Measurements from ENCODE around the gene MYOG. TPM values are rescaled to one million over a fixed set of nuclear protein-coding genes. Genes with fewer than 3 reads are reported as not detected.

The MYOG gene
- total RNA-seq, 1 experiment from 2014 or later = not detected

GRCh38 chr1:203088441-203088840 lies 2.6 kb upstream of the MYOG start:
- H3K4me1 Mint-ChIP-seq = peaks cover 31 to 39% of the 10 kb centered on the region in 2 experiments
- WGBS (ENCODE audit: extremely low coverage, insufficient read length, low lambda C conversion rate) = no CpG with 5 or more reads among the region's 3 CpGs

More at GRCh38 chr1:203088441-203088840, 2.6 kb upstream of the MYOG start:
- no peak overlapping the region for H2BK12ac ChIP-seq (ENCODE audit: insufficient read length, low read depth, low read length)
- H3K4ac ChIP-seq (ENCODE audit: low read depth, low read length) = no peak overlapping the region
- no peak overlapping the region for H3K56ac ChIP-seq (ENCODE audit: insufficient read length, low read depth, low read length)
- no peak overlapping the region for H3K4me2 ChIP-seq (ENCODE audit: insufficient read depth, insufficient read length, low read length)
- TF ChIP-seq, protein P1, sequence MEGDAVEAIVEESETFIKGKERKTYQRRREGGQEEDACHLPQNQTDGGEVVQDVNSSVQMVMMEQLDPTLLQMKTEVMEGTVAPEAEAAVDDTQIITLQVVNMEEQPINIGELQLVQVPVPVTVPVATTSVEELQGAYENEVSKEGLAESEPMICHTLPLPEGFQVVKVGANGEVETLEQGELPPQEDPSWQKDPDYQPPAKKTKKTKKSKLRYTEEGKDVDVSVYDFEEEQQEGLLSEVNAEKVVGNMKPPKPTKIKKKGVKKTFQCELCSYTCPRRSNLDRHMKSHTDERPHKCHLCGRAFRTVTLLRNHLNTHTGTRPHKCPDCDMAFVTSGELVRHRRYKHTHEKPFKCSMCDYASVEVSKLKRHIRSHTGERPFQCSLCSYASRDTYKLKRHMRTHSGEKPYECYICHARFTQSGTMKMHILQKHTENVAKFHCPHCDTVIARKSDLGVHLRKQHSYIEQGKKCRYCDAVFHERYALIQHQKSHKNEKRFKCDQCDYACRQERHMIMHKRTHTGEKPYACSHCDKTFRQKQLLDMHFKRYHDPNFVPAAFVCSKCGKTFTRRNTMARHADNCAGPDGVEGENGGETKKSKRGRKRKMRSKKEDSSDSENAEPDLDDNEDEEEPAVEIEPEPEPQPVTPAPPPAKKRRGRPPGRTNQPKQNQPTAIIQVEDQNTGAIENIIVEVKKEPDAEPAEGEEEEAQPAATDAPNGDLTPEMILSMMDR (conservative IDR thresholded peaks at IDR 0.05) = no peak
- no peak overlapping the region for H2AFZ ChIP-seq (ENCODE audit: low read length)
- H2AK5ac ChIP-seq (ENCODE audit: insufficient read length, low read length) = no peak overlapping the region
- H3T11ph ChIP-seq (ENCODE audit: low read length) = no peak overlapping the region
- no peaks in the 10 kb centered on the region for H3K9me3 ChIP-seq (ENCODE audit: control insufficient read depth, low read depth, low read length)
- H4K8ac ChIP-seq (replicated peaks; ENCODE audit: insufficient read length, low read depth, low read length) = no peak overlapping the region
- H3K9ac ChIP-seq (ENCODE audit: extremely low read depth, insufficient read length, low read length) = no peak overlapping the region
- no peak overlapping the region for H3K18ac ChIP-seq (ENCODE audit: insufficient read length, low read depth, low read length)
- H2BK20ac ChIP-seq (ENCODE audit: low read depth, low read length, poor library complexity, severe bottlenecking) = no peak overlapping the region
- H3K4me1 ChIP-seq (ENCODE audit: insufficient read depth, low read length) = no peaks in the 10 kb centered on the region
- peak; percentile 14 for DNase-seq
- peaks cover 3% of the 10 kb centered on the region for H4K20me1 ChIP-seq (ENCODE audit: control insufficient read depth, insufficient read depth, insufficient read length)
- H2BK5ac ChIP-seq (ENCODE audit: insufficient read length, low read length) = no peak overlapping the region
- H4K91ac ChIP-seq (ENCODE audit: insufficient read length, low read depth, low read length) = no peak overlapping the region
- Mint-ChIP-seq H3K4me3 (no peak overlapping the region), H3K36me3 (ENCODE audit: insufficient read depth in 1 of 3, low read depth in 3 of 3) (no peaks in the 10 kb centered on the region), H3K27me3 (ENCODE audit: low read depth) (peaks cover 8% of the 10 kb centered on the region), H3K9me3 (no peaks in the 10 kb centered on the region; a peak in 1 of 5 replicates), H3K27ac (no peak overlapping the region)
- H4K5ac ChIP-seq (ENCODE audit: insufficient read length, low read depth, low read length) = no peak overlapping the region
- no peaks in the 10 kb centered on the region for H3K27me3 ChIP-seq (ENCODE audit: insufficient read depth, low read length)
- no peak overlapping the region for H2BK15ac ChIP-seq (ENCODE audit: low read depth, low read length)
- H2BK120ac ChIP-seq (ENCODE audit: low read depth, low read length, poor library complexity, severe bottlenecking) = no peak overlapping the region
- no peak overlapping the region for H3K23ac ChIP-seq (ENCODE audit: insufficient read length, low read depth, low read length)
- H3K27ac ChIP-seq (ENCODE audit: insufficient read length, low read depth, low read length) = no peak overlapping the region
- H3K79me1 ChIP-seq (ENCODE audit: insufficient read depth, low read depth, low read length, poor library complexity, severe bottlenecking) = no peaks in the 10 kb centered on the region
- H3K14ac ChIP-seq (ENCODE audit: insufficient read depth, low read length) = no peak overlapping the region
- no peaks in the 10 kb centered on the region for H3K23me2 ChIP-seq (ENCODE audit: insufficient read length, low read depth, low read length, poor library complexity, severe bottlenecking)
- H3K79me2 ChIP-seq (ENCODE audit: insufficient read depth, low read length) = no peaks in the 10 kb centered on the region
